Parathyroid adenoma (tissue), 2 donors: ENCODE measurements around the gene DPY19L1.

Experiments
- H2AFZ ChIP-seq: fragments of 300-600 bp; sonication (generic); one replicate; pipeline ENCODE4 v1.7.0; 2017; ENCODE audit warnings: antibody characterized with exemption, mild to moderate bottlenecking
- H3K27ac ChIP-seq: fragments of 300-600 bp; sonication (generic); one replicate; pipeline ENCODE4 v1.7.0; 2017
- H3K27me3 ChIP-seq: fragments of 300-600 bp; sonication (generic); one replicate; pipeline ENCODE4 v1.7.0; 2017; ENCODE audit warnings: low read length; ENCODE audit not compliant: control insufficient read depth, insufficient read depth
- H3K36me3 ChIP-seq: fragments of 300-600 bp; sonication (generic); one replicate; pipeline ENCODE4 v1.7.0; 2017; ENCODE audit warnings: low read length; ENCODE audit not compliant: control insufficient read depth, insufficient read depth
- H3K4me1 ChIP-seq: fragments of 300-600 bp; sonication (generic); one replicate; pipeline ENCODE4 v1.7.0; 2017; ENCODE audit warnings: control low read depth
- H3K4me2 ChIP-seq: fragments of 300-600 bp; sonication (generic); one replicate; pipeline ENCODE4 v1.7.0; 2017; ENCODE audit warnings: low read length
- H3K4me3 ChIP-seq: fragments of 300-600 bp; sonication (generic); one replicate; pipeline ENCODE4 v1.7.0; 2017; ENCODE audit warnings: low read depth, low read length
- H3K79me2 ChIP-seq: fragments of 300-600 bp; sonication (generic); one replicate; pipeline ENCODE4 v1.7.0; 2017; ENCODE audit warnings: control low read depth
- H3K9ac ChIP-seq: fragments of 300-600 bp; sonication (generic); one replicate; pipeline ENCODE4 v1.7.0; 2017; ENCODE audit warnings: mild to moderate bottlenecking
- H3K9me3 ChIP-seq: fragments of 300-600 bp; sonication (generic); one replicate; pipeline ENCODE4 v1.7.0; 2017; ENCODE audit warnings: low read length; ENCODE audit not compliant: control insufficient read depth
- TF ChIP-seq, protein P1 (sequence below): fragments of 300-600 bp; sonication (generic); IDR thresholded peaks from one replicate; pipeline ENCODE4 v1.7.0; 2017; ENCODE audit warnings: antibody characterized with exemption, mild to moderate bottlenecking
- donor health status: primary hyperparathyroidism.

The DPY19L1 gene

DNA sequence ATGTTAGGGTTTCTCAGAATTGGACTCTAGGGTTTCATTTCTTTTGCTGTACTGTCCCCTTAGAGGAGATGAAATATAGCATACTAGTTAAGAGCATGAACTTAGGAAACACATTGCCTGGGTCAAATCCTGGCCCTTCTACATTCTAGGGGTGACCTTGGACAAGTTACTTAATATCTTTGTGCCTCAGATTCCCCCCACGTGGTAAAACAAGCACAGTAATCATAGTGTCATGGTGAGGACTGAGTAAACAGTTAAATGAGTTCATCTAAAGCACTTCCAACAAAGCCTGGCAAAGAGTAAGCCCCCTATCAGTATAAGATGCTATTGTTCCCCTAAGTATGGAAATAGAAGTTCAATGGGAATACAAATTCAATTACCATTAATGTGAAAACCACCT is 5.1 kb downstream of the DPY19L1 start:
- Histone ChIP-seq H2AFZ (no peak overlapping the region), H3K4me1 (peaks cover 2% of the 10 kb centered on the region), H3K79me2 (peaks cover 17% of the 10 kb centered on the region), H3K36me3 (no peaks in the 10 kb centered on the region), H3K9ac (no peak overlapping the region), H3K4me3 (no peak overlapping the region), H3K27ac (no peak overlapping the region), H3K9me3 (no peaks in the 10 kb centered on the region), H3K27me3 (no peaks in the 10 kb centered on the region), H3K4me2 (no peak overlapping the region)
- TF ChIP-seq, protein P1, sequence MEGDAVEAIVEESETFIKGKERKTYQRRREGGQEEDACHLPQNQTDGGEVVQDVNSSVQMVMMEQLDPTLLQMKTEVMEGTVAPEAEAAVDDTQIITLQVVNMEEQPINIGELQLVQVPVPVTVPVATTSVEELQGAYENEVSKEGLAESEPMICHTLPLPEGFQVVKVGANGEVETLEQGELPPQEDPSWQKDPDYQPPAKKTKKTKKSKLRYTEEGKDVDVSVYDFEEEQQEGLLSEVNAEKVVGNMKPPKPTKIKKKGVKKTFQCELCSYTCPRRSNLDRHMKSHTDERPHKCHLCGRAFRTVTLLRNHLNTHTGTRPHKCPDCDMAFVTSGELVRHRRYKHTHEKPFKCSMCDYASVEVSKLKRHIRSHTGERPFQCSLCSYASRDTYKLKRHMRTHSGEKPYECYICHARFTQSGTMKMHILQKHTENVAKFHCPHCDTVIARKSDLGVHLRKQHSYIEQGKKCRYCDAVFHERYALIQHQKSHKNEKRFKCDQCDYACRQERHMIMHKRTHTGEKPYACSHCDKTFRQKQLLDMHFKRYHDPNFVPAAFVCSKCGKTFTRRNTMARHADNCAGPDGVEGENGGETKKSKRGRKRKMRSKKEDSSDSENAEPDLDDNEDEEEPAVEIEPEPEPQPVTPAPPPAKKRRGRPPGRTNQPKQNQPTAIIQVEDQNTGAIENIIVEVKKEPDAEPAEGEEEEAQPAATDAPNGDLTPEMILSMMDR = no peak

DNA sequence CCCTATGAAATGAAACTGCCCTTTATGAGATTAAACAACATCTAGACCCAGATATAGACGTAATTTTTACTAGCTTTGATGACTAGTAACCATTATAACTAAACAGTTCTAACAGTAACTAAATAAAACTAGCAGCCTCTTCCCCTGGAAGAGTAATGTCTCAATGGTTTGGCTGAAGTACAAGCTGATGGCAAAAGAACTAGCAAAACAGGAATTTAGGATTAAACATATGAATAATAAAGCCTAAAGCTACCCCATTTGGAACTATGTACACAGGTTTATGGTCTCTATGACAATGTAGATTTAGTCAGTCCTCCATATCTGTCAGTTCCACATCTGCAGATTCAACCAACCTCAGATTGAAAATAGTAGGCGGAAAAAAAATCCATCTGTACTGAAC is 6.4 kb downstream of the DPY19L1 start:
- Histone ChIP-seq H2AFZ (no peak overlapping the region), H3K4me2 (no peak overlapping the region), H3K27ac (no peak overlapping the region), H3K9me3 (no peaks in the 10 kb centered on the region), H3K27me3 (no peaks in the 10 kb centered on the region), H3K79me2 (peaks cover 17% of the 10 kb centered on the region), H3K36me3 (no peaks in the 10 kb centered on the region), H3K4me1 (no peaks in the 10 kb centered on the region), H3K9ac (no peak overlapping the region), H3K4me3 (no peak overlapping the region)
- TF ChIP-seq, protein P1 = no peak

DNA sequence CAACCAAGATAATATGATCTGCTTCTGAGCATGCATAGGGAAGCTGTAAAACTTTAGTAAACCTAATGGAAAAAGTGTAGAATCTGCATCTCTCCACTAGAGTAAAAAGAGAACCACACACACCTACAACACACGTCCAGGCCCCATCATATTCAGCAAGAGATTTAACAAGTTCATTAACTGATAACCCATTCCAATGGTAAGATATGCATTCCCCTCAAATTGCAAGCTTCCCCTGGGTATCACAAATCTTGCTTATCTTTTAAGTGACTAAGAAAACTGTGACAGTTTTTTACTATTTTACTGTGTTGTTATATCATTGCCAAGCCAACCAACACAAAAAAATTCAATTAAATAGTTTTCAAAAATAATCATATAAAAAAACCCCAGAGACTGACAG is 8.0 kb downstream of the DPY19L1 start:
- Histone ChIP-seq H3K27ac (no peak overlapping the region), H3K36me3 (no peaks in the 10 kb centered on the region), H3K4me1 (no peaks in the 10 kb centered on the region), H3K9ac (no peak overlapping the region), H3K79me2 (peaks cover 14% of the 10 kb centered on the region), H3K4me3 (no peak overlapping the region), H3K4me2 (no peak overlapping the region), H3K9me3 (no peaks in the 10 kb centered on the region), H3K27me3 (no peaks in the 10 kb centered on the region), H2AFZ (no peak overlapping the region)
- TF ChIP-seq, protein P1 = no peak

DNA sequence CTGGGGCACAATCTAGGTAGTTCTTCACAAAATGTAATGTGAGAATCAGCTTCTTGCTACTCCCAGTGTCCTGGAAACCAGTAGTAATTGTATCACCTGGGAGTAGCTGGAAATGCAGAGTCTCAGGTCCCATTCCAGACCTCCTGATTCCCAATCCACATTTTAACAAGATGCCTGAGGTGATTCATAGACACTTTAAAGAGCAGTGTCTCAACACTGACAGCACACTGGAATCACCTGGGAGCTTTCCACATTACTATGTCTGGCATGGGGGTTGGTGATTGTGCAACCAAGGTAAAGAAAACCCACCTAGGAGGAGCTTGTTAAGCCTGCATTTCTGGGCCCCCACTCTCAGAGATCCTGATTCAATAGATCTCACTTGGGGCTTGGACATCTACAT is 11.1 kb downstream of the DPY19L1 start:
- Histone ChIP-seq H3K4me1 (no peaks in the 10 kb centered on the region), H3K9me3 (no peaks in the 10 kb centered on the region)

DNA sequence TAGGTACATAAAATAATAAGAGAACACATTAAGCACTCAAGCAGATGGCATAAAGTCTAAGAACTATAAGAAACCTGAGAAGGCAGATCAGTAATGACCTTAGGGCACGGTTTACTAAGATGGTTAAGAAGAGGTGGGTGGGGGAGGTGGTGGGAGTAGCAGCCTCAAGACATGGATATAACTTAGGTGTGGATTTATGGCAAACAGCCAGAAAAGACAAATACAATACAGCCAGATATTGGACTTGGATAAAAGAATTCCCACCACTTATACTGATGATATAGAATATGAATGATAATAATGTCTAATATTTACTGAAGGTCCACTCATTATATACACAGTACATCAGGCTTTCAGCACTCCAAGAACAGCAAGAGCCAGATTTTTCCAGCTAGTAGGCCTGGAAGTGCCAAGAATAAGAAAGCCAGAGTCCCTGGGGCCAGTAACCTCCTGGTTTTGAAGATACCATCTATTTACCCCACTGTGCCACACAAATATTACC is 11.9 kb downstream of the DPY19L1 start:
- Histone ChIP-seq H3K9ac (no peak overlapping the region), H3K27ac (no peak overlapping the region), H3K4me1 (no peaks in the 10 kb centered on the region), H3K27me3 (no peaks in the 10 kb centered on the region), H3K9me3 (no peaks in the 10 kb centered on the region), H3K4me2 (no peak overlapping the region), H2AFZ (no peak overlapping the region), H3K4me3 (no peak overlapping the region), H3K79me2 (peaks cover 6% of the 10 kb centered on the region), H3K36me3 (no peaks in the 10 kb centered on the region)
- TF ChIP-seq, protein P1 = no peak

More for the DNA sequence above, 11.1 kb downstream of the DPY19L1 start:
- Histone ChIP-seq H3K4me3 (no peak overlapping the region), H3K36me3 (no peaks in the 10 kb centered on the region), H3K9ac (no peak overlapping the region), H3K27me3 (no peaks in the 10 kb centered on the region), H3K79me2 (peaks cover 6% of the 10 kb centered on the region), H2AFZ (no peak overlapping the region), H3K27ac (no peak overlapping the region), H3K4me2 (no peak overlapping the region)
- TF ChIP-seq, protein P1 = no peak
